Central memory CD8-positive, alpha-beta T cell (primary cell): ENCODE data around the gene SNRPE.
"Not testable (repeated sequence)": the region's sequence is repeated elsewhere in the genome, so short reads cannot be mapped to it uniquely, and the experiment has no call there.

Source experiments
- ATAC-seq: fragments of 150-1000 bp; cut with Tn5 transposase; replicated peaks from 2 replicates; pipeline ENCODE4 v1.10.0; 2022; ENCODE audit warnings: mild to moderate bottlenecking, moderate FRiP score, moderate number of reproducible peaks; ENCODE audit not compliant: poor library complexity, severe bottlenecking; ENCODE audit errors: extremely low read depth
- DNase-seq, 2 donors: peaks; one replicate each; pipeline ENCODE4 v3.0.0; 2021; ENCODE audit warnings: low spot score in 2 of 2
- H3K27ac Mint-ChIP-seq: one replicate; pipeline ENCODE4 v1.8.0; 2022; ENCODE audit warnings: low read depth, mild to moderate bottlenecking, moderate library complexity, mixed read lengths
- H3K27me3 Mint-ChIP-seq: one replicate; pipeline ENCODE4 v1.8.0; 2022; ENCODE audit warnings: mixed read lengths
- H3K36me3 Mint-ChIP-seq: one replicate; pipeline ENCODE4 v1.8.0; 2022; ENCODE audit warnings: mild to moderate bottlenecking, moderate library complexity, mixed read lengths; ENCODE audit not compliant: insufficient read depth
- H3K4me1 Mint-ChIP-seq: one replicate; pipeline ENCODE4 v1.8.0; 2022; ENCODE audit warnings: mixed read lengths
- H3K4me3 Mint-ChIP-seq: one replicate; pipeline ENCODE4 v1.8.0; 2022; ENCODE audit warnings: mild to moderate bottlenecking, moderate library complexity, mixed read lengths
- H3K9me3 Mint-ChIP-seq: one replicate; pipeline ENCODE4 v1.8.0; 2022; ENCODE audit warnings: mixed read lengths

The SNRPE gene

DNA sequence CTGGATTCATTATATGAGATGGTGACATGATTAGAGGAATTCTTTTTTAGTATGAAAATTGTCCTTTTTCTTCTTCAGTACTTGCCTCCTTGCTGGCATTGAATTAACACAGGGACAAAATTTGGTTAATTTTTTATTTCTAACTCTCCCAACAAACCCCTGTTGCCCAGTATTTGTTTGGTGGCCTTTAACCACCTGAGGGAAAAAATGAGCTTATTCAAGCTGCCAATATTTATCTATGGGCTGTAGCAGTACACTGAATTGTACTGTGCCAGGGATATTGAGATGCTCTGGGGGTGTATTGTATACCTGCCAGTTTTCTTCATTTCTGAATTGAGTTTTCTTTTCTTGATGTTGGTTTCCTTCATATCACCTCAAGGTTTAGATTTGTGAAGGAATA is 8.3 kb upstream of the SNRPE start:
- H3K4me1 Mint-ChIP-seq, H3K27me3 Mint-ChIP-seq, H3K9me3 Mint-ChIP-seq, H3K4me3 Mint-ChIP-seq, ATAC-seq, H3K27ac Mint-ChIP-seq, DNase-seq: not testable (repeated sequence)
- H3K36me3 Mint-ChIP-seq = peaks cover 46% of the 10 kb centered on the region

DNA sequence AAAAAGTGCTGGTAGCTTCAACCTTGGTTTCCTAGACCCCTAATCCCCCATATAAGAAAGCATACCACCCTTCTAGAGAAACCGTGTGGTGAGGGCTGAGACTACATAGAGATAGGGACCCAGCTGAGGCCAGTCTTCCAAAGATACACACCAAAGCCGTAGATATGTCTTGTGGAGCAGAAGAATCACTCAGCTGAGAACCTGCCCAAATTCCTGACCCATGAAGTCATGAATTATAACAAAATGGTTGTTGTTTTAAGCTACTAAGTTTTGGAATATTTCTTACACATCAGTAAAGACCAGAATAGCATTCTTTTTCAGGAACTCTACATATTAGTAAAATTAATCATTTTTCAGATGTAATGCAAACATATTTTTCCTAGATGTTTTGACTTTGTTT is 3.3 kb upstream of the SNRPE start:
- H3K36me3 Mint-ChIP-seq = peaks cover 10% of the 10 kb centered on the region
- DNase-seq (no peak), ATAC-seq (no peak)
- H3K27me3 Mint-ChIP-seq = no peaks in the 10 kb centered on the region
- no peak overlapping the region for H3K4me3 Mint-ChIP-seq
- no peak overlapping the region for H3K27ac Mint-ChIP-seq
- no peaks in the 10 kb centered on the region for H3K9me3 Mint-ChIP-seq
- H3K4me1 Mint-ChIP-seq = peaks cover 13% of the 10 kb centered on the region

GRCh38 chr1:203858975-203859374 is 2.4 kb upstream of the SNRPE start:
- H3K27ac Mint-ChIP-seq = no peak overlapping the region
- ATAC-seq = no peak
- no peaks in the 10 kb centered on the region for H3K27me3 Mint-ChIP-seq
- H3K36me3 Mint-ChIP-seq = peaks cover 11% of the 10 kb centered on the region
- no peaks in the 10 kb centered on the region for H3K9me3 Mint-ChIP-seq
- H3K4me3 Mint-ChIP-seq = no peak overlapping the region
- peaks cover 13% of the 10 kb centered on the region for H3K4me1 Mint-ChIP-seq
- no peak for DNase-seq

GRCh38 chr1:203860396-203861025 is 888 bp upstream of the SNRPE start:
- Mint-ChIP-seq H3K36me3 (peaks cover 23% of the 10 kb centered on the region), H3K4me1 (peaks cover 13% of the 10 kb centered on the region), H3K27ac (peak overlapping the region; percentile 97), H3K4me3 (peak overlapping the region; percentile 100), H3K27me3 (no peaks in the 10 kb centered on the region), H3K9me3 (no peaks in the 10 kb centered on the region)
- DNase-seq (no peak), ATAC-seq (no peak)

DNA sequence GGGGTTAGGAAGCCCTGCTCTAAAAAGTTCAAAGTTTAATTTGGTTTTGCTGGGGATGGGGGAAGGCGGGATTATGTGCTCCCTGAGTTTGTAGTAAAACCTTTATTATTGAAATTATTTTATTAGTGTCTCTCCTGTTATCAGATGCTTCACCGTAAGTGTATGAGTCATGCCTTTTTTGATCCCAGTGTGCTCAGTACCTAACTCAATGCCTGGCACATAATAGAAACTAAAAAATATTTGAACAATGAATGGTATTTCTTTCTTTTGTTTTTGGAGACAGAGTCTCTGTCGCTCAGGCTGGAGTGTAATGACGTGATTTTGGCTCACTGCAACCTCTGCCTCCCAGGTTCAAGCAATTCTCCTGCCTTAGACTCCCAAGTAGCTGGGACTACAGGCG is 6.4 kb downstream of the SNRPE start:
- Mint-ChIP-seq H3K4me3 (no peak overlapping the region), H3K36me3 (peaks cover 63% of the 10 kb centered on the region), H3K27ac (no peak overlapping the region), H3K27me3 (no peaks in the 10 kb centered on the region), H3K4me1 (no peaks in the 10 kb centered on the region), H3K9me3 (no peaks in the 10 kb centered on the region)
- no peak for ATAC-seq
- no peak for DNase-seq

DNA sequence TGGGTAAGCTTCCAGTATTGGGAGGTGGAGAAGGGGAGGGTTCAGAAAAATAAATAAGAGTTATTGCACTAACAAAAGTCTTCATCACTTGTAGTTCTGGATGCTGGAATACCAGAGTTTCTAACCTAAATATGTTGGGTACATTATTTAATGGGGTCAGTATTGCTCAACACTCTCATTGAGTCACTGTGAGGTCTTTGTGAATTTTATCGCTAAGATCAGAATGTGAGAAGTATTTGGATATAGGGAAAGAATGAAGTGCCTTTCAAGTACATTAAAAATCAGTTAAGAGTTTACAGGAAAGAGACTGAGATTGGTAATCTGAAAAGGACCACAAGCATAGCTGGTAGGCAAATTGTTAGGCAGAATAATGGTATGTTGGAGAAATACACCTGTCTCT is 8.8 kb downstream of the SNRPE start:
- no peak overlapping the region for H3K4me3 Mint-ChIP-seq
- H3K4me1 Mint-ChIP-seq = peaks cover 9% of the 10 kb centered on the region
- ATAC-seq = no peak
- no peaks in the 10 kb centered on the region for H3K9me3 Mint-ChIP-seq
- no peak overlapping the region for H3K27ac Mint-ChIP-seq
- H3K27me3 Mint-ChIP-seq = no peaks in the 10 kb centered on the region
- peaks cover 53% of the 10 kb centered on the region for H3K36me3 Mint-ChIP-seq
- DNase-seq = no peak

- Mint-ChIP-seq H3K27me3 (no peaks in the 10 kb centered on the region), H3K9me3 (no peaks in the 10 kb centered on the region), H3K4me3 (no peak overlapping the region), H3K36me3 (peaks cover 48% of the 10 kb centered on the region), H3K4me1 (peaks cover 9% of the 10 kb centered on the region), H3K27ac (no peak overlapping the region)
- ATAC-seq (no peak), DNase-seq (no peak)
Observed at GRCh38 chr1:203871114-203871880, 9.9 kb downstream of the SNRPE start.

DNA sequence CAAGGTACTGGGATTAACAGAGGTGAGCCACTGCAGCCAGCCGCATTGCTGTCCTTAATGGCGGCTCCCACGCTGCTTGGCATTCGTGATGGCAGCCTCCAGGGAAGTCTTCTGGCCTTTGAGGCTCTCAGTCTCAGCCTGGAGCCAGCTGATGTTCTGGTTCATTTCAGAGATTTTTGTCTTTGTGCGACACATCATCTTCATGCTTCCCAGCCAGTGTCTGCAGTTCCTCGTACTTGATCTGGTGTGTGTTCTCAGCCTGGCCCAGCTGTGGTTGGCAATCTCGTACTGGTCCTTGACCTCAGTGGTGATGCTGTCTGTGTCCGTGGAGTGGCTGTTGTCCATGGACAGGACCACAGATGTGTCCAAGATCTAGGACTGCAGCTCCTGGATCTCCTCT is 11.7 kb downstream of the SNRPE start:
- peaks cover 36% of the 10 kb centered on the region for H3K36me3 Mint-ChIP-seq
- H3K4me1 Mint-ChIP-seq = peaks cover 9% of the 10 kb centered on the region
- no peak overlapping the region for H3K27ac Mint-ChIP-seq
- ATAC-seq (no peak), DNase-seq (no peak)
- no peak overlapping the region for H3K4me3 Mint-ChIP-seq
- H3K27me3 Mint-ChIP-seq = no peaks in the 10 kb centered on the region
- no peaks in the 10 kb centered on the region for H3K9me3 Mint-ChIP-seq

DNA sequence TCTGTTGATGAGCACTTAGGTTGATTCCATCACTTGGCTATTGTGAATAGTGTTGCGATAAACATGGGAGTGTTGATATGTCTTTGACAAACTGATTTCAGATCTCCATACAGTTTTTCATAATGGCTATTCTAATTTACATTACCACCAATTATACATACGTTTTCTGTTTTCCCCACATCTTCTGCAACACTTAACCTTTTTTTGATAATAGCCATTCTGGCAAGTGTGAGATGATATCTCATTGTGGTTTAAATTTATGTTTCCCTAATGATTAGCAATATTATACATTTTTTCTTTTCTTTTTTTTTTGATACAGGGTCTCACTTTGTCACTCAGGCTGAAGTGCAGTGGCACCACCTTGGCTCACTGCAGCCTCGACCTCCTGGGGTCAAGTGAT is 17.0 kb downstream of the SNRPE start:
- H3K27ac Mint-ChIP-seq = no peak overlapping the region
- H3K4me3 Mint-ChIP-seq = no peak overlapping the region
- ATAC-seq (no peak), DNase-seq (no peak)
- no peaks in the 10 kb centered on the region for H3K9me3 Mint-ChIP-seq
- H3K27me3 Mint-ChIP-seq = no peaks in the 10 kb centered on the region
- peaks cover 7% of the 10 kb centered on the region for H3K4me1 Mint-ChIP-seq
- peaks cover 9% of the 10 kb centered on the region for H3K36me3 Mint-ChIP-seq

- no peak for DNase-seq
- H3K9me3 Mint-ChIP-seq = no peaks in the 10 kb centered on the region
- no peaks in the 10 kb centered on the region for H3K27me3 Mint-ChIP-seq
- ATAC-seq = no peak
- H3K4me1 Mint-ChIP-seq = no peaks in the 10 kb centered on the region
- no peak overlapping the region for H3K27ac Mint-ChIP-seq
- no peak overlapping the region for H3K4me3 Mint-ChIP-seq
- peaks cover 11% of the 10 kb centered on the region for H3K36me3 Mint-ChIP-seq
Observed at GRCh38 chr1:203880606-203881005, 19.2 kb downstream of the SNRPE start.

DNA sequence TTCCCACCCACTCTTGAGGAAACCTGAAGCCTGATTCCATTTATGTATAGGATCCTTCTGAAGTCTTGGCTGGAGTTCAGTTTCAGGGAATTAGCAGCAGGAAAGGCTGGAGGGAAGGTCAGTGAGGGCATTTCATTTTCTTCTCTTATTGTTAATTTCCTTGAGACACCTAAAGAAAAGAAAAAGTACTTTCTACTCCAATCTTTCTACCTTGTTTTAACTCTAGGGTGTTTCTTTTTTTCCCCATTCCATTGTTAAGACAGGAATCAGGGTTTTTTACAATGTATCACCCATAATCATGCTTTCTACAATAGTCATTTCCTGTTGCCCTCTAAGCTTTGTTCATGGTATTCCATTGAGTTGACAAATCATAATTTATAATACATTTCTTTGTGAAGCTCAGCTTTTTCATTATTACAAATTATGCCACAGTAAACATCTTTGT is 27.4 kb downstream of the SNRPE start:
- no peaks in the 10 kb centered on the region for H3K27me3 Mint-ChIP-seq

GRCh38 chr1:203891950-203892349 is 30.6 kb downstream of the SNRPE start:
- Mint-ChIP-seq H3K36me3 (peaks cover 4% of the 10 kb centered on the region), H3K4me3 (no peak overlapping the region), H3K9me3 (peaks cover 6% of the 10 kb centered on the region), H3K27ac (no peak overlapping the region), H3K4me1 (no peaks in the 10 kb centered on the region), H3K27me3 (no peaks in the 10 kb centered on the region)
- no peak for ATAC-seq
- no peak for DNase-seq

More for the DNA sequence above, 27.4 kb downstream of the SNRPE start:
- Mint-ChIP-seq H3K9me3 (no peaks in the 10 kb centered on the region), H3K4me1 (no peaks in the 10 kb centered on the region), H3K36me3 (peaks cover 6% of the 10 kb centered on the region), H3K27ac (no peak overlapping the region), H3K4me3 (no peak overlapping the region)
- ATAC-seq (no peak), DNase-seq (no peak)
